ENCODE results near the gene PATJ. TPM values are rescaled to one million over a fixed set of nuclear protein-coding genes. Genes with fewer than 3 reads are reported as not detected.

PATJ gene
- total and polyA plus RNA-seq, 2 experiments from 2014 or later = 35.3 to 68.4 TPM

DNA sequence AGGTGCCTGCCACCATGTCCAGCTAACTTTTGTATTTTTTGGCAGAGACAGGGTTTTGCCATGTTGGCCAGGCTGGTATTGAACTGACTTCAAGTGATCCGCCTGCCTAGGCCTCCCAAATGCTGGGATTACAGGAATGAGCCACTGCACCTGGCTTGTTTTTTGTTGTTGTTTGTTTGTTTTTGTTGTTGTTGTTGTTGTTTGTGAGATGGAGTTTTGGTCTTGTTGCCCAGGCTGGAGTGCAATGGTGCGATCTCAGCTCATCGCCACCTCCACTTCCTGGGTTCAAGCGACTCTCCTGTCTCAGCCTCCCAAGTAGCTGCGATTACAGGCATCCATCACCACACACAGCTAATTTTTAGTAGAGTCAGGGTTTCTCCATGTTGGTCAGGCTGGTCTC lies 445.3 kb downstream of the PATJ start:
- Histone ChIP-seq H3K27ac (ENCODE audit: low read depth) (no peak overlapping the region), H4K20me1 (replicated peaks; ENCODE audit: insufficient read depth) (no peaks in the 10 kb centered on the region), H3K4me2 (no peak overlapping the region), H3K9me2 (ENCODE audit: insufficient read depth) (no peaks in the 10 kb centered on the region), H3K36me3 (ENCODE audit: insufficient read depth) (no peaks in the 10 kb centered on the region), H3K4me3 (no peak overlapping the region), H3K4me1 (ENCODE audit: insufficient read depth) (peaks cover 38% of the 10 kb centered on the region), H3F3A (replicated peaks; ENCODE audit: low read depth) (no peaks in the 10 kb centered on the region; the same call in 1 of the 2 replicates), H3K27me3 (ENCODE audit: insufficient read depth) (no peaks in the 10 kb centered on the region), H2AFZ (no peak overlapping the region), H3K79me2 (replicated peaks; ENCODE audit: insufficient read depth) (no peaks in the 10 kb centered on the region)
- no peaks in the 10 kb centered on the region for H3K9me3 Mint-ChIP-seq
- ATAC-seq (no peak), DNase-seq (ENCODE audit: low spot score) (no peak)
- no peak overlapping the region for H3K27ac Mint-ChIP-seq
- no peak overlapping the region for H3K4me3 Mint-ChIP-seq
- TF ChIP-seq EZH2 (IDR thresholded peaks at IDR 0.05; ENCODE audit: low read depth, unreplicated experiment) = no peak
- TF ChIP-seq ZNF114 (CRISPR knock-in tag; IDR thresholded peaks at IDR 0.05) = no peak
- TF ChIP-seq POLR2AphosphoS5 (IDR thresholded peaks at IDR 0.05; ENCODE audit: low read depth) = no peak
- no peak for TF ChIP-seq STAT1 (IDR thresholded peaks at IDR 0.05; ENCODE audit: unreplicated experiment)
- no peak for TF ChIP-seq CREB1 (CRISPR knock-in tag; IDR thresholded peaks at IDR 0.05; ENCODE audit: low read depth)
- TF ChIP-seq, protein P1, sequence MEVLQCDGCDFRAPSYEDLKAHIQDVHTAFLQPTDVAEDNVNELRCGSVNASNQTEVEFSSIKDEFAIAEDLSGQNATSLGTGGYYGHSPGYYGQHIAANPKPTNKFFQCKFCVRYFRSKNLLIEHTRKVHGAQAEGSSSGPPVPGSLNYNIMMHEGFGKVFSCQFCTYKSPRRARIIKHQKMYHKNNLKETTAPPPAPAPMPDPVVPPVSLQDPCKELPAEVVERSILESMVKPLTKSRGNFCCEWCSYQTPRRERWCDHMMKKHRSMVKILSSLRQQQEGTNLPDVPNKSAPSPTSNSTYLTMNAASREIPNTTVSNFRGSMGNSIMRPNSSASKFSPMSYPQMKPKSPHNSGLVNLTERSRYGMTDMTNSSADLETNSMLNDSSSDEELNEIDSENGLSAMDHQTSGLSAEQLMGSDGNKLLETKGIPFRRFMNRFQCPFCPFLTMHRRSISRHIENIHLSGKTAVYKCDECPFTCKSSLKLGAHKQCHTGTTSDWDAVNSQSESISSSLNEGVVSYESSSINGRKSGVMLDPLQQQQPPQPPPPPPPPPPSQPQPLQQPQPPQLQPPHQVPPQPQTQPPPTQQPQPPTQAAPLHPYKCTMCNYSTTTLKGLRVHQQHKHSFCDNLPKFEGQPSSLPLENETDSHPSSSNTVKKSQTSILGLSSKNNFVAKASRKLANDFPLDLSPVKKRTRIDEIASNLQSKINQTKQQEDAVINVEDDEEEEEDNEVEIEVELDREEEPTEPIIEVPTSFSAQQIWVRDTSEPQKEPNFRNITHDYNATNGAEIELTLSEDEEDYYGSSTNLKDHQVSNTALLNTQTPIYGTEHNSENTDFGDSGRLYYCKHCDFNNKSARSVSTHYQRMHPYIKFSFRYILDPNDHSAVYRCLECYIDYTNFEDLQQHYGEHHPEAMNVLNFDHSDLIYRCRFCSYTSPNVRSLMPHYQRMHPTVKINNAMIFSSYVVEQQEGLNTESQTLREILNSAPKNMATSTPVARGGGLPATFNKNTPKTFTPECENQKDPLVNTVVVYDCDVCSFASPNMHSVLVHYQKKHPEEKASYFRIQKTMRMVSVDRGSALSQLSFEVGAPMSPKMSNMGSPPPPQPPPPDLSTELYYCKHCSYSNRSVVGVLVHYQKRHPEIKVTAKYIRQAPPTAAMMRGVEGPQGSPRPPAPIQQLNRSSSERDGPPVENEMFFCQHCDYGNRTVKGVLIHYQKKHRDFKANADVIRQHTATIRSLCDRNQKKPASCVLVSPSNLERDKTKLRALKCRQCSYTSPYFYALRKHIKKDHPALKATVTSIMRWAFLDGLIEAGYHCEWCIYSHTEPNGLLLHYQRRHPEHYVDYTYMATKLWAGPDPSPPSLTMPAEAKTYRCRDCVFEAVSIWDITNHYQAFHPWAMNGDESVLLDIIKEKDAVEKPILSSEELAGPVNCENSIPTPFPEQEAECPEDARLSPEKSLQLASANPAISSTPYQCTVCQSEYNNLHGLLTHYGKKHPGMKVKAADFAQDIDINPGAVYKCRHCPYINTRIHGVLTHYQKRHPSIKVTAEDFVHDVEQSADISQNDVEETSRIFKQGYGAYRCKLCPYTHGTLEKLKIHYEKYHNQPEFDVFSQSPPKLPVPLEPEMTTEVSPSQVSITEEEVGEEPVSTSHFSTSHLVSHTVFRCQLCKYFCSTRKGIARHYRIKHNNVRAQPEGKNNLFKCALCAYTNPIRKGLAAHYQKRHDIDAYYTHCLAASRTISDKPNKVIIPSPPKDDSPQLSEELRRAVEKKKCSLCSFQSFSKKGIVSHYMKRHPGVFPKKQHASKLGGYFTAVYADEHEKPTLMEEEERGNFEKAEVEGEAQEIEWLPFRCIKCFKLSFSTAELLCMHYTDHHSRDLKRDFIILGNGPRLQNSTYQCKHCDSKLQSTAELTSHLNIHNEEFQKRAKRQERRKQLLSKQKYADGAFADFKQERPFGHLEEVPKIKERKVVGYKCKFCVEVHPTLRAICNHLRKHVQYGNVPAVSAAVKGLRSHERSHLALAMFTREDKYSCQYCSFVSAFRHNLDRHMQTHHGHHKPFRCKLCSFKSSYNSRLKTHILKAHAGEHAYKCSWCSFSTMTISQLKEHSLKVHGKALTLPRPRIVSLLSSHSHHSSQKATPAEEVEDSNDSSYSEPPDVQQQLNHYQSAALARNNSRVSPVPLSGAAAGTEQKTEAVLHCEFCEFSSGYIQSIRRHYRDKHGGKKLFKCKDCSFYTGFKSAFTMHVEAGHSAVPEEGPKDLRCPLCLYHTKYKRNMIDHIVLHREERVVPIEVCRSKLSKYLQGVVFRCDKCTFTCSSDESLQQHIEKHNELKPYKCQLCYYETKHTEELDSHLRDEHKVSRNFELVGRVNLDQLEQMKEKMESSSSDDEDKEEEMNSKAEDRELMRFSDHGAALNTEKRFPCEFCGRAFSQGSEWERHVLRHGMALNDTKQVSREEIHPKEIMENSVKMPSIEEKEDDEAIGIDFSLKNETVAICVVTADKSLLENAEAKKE (CRISPR knock-in tag; IDR thresholded peaks at IDR 0.05) = no peak
- H3K4me1 Mint-ChIP-seq = peaks cover 26% of the 10 kb centered on the region
- H3K36me3 Mint-ChIP-seq (ENCODE audit: low read depth) = no peaks in the 10 kb centered on the region
- peaks cover 9% of the 10 kb centered on the region for H3K27me3 Mint-ChIP-seq (ENCODE audit: insufficient read depth, low read depth, poor library complexity)

GRCh38 chr1:62188111-62188510 lies 445.8 kb downstream of the PATJ start:
- Histone ChIP-seq H3K4me3 (no peak overlapping the region), H3K36me3 (ENCODE audit: insufficient read depth) (no peaks in the 10 kb centered on the region), H4K20me1 (replicated peaks; ENCODE audit: insufficient read depth) (no peaks in the 10 kb centered on the region), H3K4me2 (no peak overlapping the region), H3K9me2 (ENCODE audit: insufficient read depth) (no peaks in the 10 kb centered on the region), H3K79me2 (replicated peaks; ENCODE audit: insufficient read depth) (peaks cover 4% of the 10 kb centered on the region; the same call in 1 of the 2 replicates), H3K4me1 (ENCODE audit: insufficient read depth) (peaks cover 38% of the 10 kb centered on the region), H3K27me3 (ENCODE audit: insufficient read depth) (no peaks in the 10 kb centered on the region), H2AFZ (no peak overlapping the region), H3K27ac (ENCODE audit: low read depth) (no peak overlapping the region), H3F3A (replicated peaks; ENCODE audit: low read depth) (no peaks in the 10 kb centered on the region; the same call in 1 of the 2 replicates)
- ATAC-seq = no peak
- peaks cover 26% of the 10 kb centered on the region for H3K4me1 Mint-ChIP-seq
- H3K27me3 Mint-ChIP-seq (ENCODE audit: insufficient read depth, low read depth, poor library complexity) = peaks cover 9% of the 10 kb centered on the region
- TF ChIP-seq ZNF331 (CRISPR knock-in tag; IDR thresholded peaks at IDR 0.05; ENCODE audit: low read depth) = no peak
- DNase-seq (ENCODE audit: low spot score) = no peak
- no peaks in the 10 kb centered on the region for H3K36me3 Mint-ChIP-seq (ENCODE audit: low read depth)
- no peak overlapping the region for H3K4me3 Mint-ChIP-seq
- no peak overlapping the region for H3K27ac Mint-ChIP-seq
- H3K9me3 Mint-ChIP-seq = no peaks in the 10 kb centered on the region
